Parathyroid adenoma (tissue), 2 donors: ENCODE data around the gene FBXL15.
"Not testable (repeated sequence)": the region's sequence is repeated elsewhere in the genome, so short reads cannot be mapped to it uniquely, and the experiment has no call there.

Experiments
- H2AFZ ChIP-seq: fragments of 300-600 bp; sonication (generic); one replicate; pipeline ENCODE4 v1.7.0; 2017; ENCODE audit warnings: antibody characterized with exemption, mild to moderate bottlenecking
- H3K27ac ChIP-seq: fragments of 300-600 bp; sonication (generic); one replicate; pipeline ENCODE4 v1.7.0; 2017
- H3K27me3 ChIP-seq: fragments of 300-600 bp; sonication (generic); one replicate; pipeline ENCODE4 v1.7.0; 2017; ENCODE audit warnings: low read length; ENCODE audit not compliant: control insufficient read depth, insufficient read depth
- H3K36me3 ChIP-seq: fragments of 300-600 bp; sonication (generic); one replicate; pipeline ENCODE4 v1.7.0; 2017; ENCODE audit warnings: low read length; ENCODE audit not compliant: control insufficient read depth, insufficient read depth
- H3K4me1 ChIP-seq: fragments of 300-600 bp; sonication (generic); one replicate; pipeline ENCODE4 v1.7.0; 2017; ENCODE audit warnings: control low read depth
- H3K4me2 ChIP-seq: fragments of 300-600 bp; sonication (generic); one replicate; pipeline ENCODE4 v1.7.0; 2017; ENCODE audit warnings: low read length
- H3K4me3 ChIP-seq: fragments of 300-600 bp; sonication (generic); one replicate; pipeline ENCODE4 v1.7.0; 2017; ENCODE audit warnings: low read depth, low read length
- H3K79me2 ChIP-seq: fragments of 300-600 bp; sonication (generic); one replicate; pipeline ENCODE4 v1.7.0; 2017; ENCODE audit warnings: control low read depth
- H3K9ac ChIP-seq: fragments of 300-600 bp; sonication (generic); one replicate; pipeline ENCODE4 v1.7.0; 2017; ENCODE audit warnings: mild to moderate bottlenecking
- H3K9me3 ChIP-seq: fragments of 300-600 bp; sonication (generic); one replicate; pipeline ENCODE4 v1.7.0; 2017; ENCODE audit warnings: low read length; ENCODE audit not compliant: control insufficient read depth
- CTCF ChIP-seq: fragments of 300-600 bp; sonication (generic); IDR thresholded peaks from one replicate; pipeline ENCODE4 v1.7.0; 2017; ENCODE audit warnings: antibody characterized with exemption, mild to moderate bottlenecking
- donor health status: primary hyperparathyroidism.

Gene FBXL15

GRCh38 chr10:102451105-102451969 is 30.7 kb downstream of the FBXL15 start, which contains the start of gene C10orf95:
Gene C10orf95, minus strand, starts transcription at chr10:102451543. Its CDS starts 450 bp downstream, at chr10:102451093.
- peak within 1 kb of the TSS; percentile 63 for H3K9ac ChIP-seq
- H3K4me1 ChIP-seq: peaks cover 4% of the 10 kb centered on the region
- no peaks in the 10 kb centered on the region for H3K27me3 ChIP-seq

GRCh38 chr10:102452672-102453340 is 32.2 kb downstream of the FBXL15 start:
- Histone ChIP-seq H3K27me3 (no peaks in the 10 kb centered on the region), H3K4me1 (peaks cover 4% of the 10 kb centered on the region), H3K9ac (no peak overlapping the region), H3K9me3 (no peaks in the 10 kb centered on the region), H2AFZ (no peak overlapping the region), H3K4me2 (no peak overlapping the region), H3K36me3 (no peaks in the 10 kb centered on the region), H3K79me2 (no peaks in the 10 kb centered on the region), H3K27ac (no peak overlapping the region), H3K4me3 (no peak overlapping the region)
- TF ChIP-seq CTCF: no peak

More at GRCh38 chr10:102451105-102451969, 30.7 kb downstream of the FBXL15 start, which contains the start of gene C10orf95:
- Histone ChIP-seq H3K27ac (peak within 1 kb of the TSS; percentile 87), H3K36me3 (no peaks in the 10 kb centered on the region), H3K79me2 (no peaks in the 10 kb centered on the region), H2AFZ (peak within 1 kb of the TSS; percentile 87), H3K4me2 (peak within 1 kb of the TSS; percentile 97), H3K9me3 (no peaks in the 10 kb centered on the region), H3K4me3 (peak within 1 kb of the TSS; percentile 68)
- no peak for TF ChIP-seq CTCF

- Histone ChIP-seq H3K27ac (no peak overlapping the region), H3K4me3 (no peak overlapping the region), H2AFZ (no peak overlapping the region), H3K4me1 (peaks cover 4% of the 10 kb centered on the region), H3K9ac (no peak overlapping the region), H3K27me3 (no peaks in the 10 kb centered on the region), H3K4me2 (no peak overlapping the region), H3K79me2 (no peaks in the 10 kb centered on the region), H3K36me3 (no peaks in the 10 kb centered on the region), H3K9me3 (no peaks in the 10 kb centered on the region)
- no peak for TF ChIP-seq CTCF
These were observed 32.9 kb downstream of the FBXL15 start for GRCh38 chr10:102453502-102453901.

- H3K79me2 ChIP-seq, H2AFZ ChIP-seq, H3K4me3 ChIP-seq, H3K9me3 ChIP-seq, H3K4me1 ChIP-seq, H3K36me3 ChIP-seq, H3K27me3 ChIP-seq, H3K4me2 ChIP-seq, H3K27ac ChIP-seq, H3K9ac ChIP-seq: not testable (repeated sequence)
These were observed 34.2 kb downstream of the FBXL15 start for GRCh38 chr10:102454662-102455487.
